ENCODE measurements around the gene USP24.

DNA sequence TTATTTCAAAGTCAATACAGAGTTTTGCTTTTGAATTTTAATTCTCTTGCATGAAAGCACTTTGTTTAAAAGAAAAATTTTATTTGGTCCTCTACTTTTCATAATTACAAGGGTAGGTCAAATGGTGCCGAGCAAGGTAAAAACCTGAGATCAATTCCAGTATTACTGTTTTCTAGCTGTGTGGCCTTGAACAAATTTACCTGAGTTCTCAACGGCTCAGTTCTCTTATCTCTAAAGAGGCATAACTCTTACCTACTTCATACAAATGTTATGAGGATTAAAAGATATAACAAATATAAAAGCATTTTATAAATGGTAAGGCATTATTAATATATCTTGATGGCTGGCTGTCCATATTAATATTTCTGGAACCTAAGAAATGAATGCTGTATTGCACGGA is 42.5 kb downstream of the USP24 start:
- TF ChIP-seq POLR2A (IDR thresholded peaks at IDR 0.05; ENCODE audit: low read depth, low read length) = no peak
- no peak for TF ChIP-seq POLR2AphosphoS5 (IDR thresholded peaks at IDR 0.05; ENCODE audit: low read depth, low read length)
- no peak for TF ChIP-seq TAF1 (IDR thresholded peaks at IDR 0.05; ENCODE audit: borderline replicate concordance, low read depth, low read length)
